NCI-H446 (cell line): ENCODE data around the gene ARRB1.

Experiments used
- DNase-seq, 2 experiments: peaks; one replicate each; lab custom pipeline; 2025; lab: John Stamatoyannopoulos, UW

Gene ARRB1

GRCh38 chr11:75223954-75224643 lies 127.4 kb downstream of the ARRB1 start:
- peak in 1 of 2 experiments; percentile 38 for DNase-seq

GRCh38 chr11:75219869-75220268 lies 131.6 kb downstream of the ARRB1 start:
- DNase-seq = peak in 1 of 2 experiments; percentile 18

GRCh38 chr11:75214843-75215242 lies 136.6 kb downstream of the ARRB1 start:
- no peak for DNase-seq

- DNase-seq = peak; percentile 57 to 82
Observed at GRCh38 chr11:75214411-75214821, 137.0 kb downstream of the ARRB1 start.
